ENCODE results near the gene CEP85. TPM values are rescaled to one million over a fixed set of nuclear protein-coding genes. Genes with fewer than 3 reads are reported as not detected.
A peak's percentile ranks its signal among the peaks of the same experiment; 100 is the strongest.

The CEP85 gene
- total and polyA plus RNA-seq, 9 of the 15 experiments (the other 6 are each of a cell fraction or from before 2014, with no cell fraction given): 42.1 to 140 (median 92.6) TPM

DNA sequence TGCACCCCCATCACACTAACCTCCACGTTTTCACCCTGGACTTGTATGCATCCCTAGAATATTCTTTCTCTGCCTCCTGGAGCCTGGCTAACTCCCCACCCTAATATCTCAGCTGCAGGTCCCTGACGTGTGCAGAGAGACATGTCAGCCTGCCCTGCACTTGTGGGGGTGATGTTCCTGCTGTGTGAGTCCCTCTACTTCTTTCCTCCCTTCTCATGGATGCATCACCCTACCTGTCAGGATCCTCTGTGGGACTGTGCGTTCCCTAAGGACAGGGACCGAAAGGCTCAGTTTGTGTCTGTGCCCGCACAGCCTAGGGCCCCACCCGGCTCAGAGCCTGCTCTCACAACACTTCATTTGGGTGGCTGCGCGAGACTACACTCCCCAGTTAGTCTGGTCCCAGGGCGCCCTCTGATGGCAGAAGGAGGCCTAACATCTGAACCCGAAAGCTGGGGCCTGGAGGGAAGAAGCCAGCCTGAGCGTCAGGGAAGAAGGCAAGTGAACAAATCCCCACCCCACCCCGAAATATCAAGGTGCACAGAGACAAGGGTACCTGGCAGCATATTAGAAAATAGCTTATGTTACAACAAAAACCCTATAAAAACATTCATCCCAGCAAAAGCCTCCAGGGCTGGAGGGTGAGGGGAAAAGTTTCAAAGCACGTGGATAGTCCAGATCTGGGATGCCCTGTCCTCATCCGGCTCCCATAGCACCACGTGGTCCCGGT is 87.5 kb downstream of the CEP85 start (continued):
- TF ChIP-seq, protein P1, sequence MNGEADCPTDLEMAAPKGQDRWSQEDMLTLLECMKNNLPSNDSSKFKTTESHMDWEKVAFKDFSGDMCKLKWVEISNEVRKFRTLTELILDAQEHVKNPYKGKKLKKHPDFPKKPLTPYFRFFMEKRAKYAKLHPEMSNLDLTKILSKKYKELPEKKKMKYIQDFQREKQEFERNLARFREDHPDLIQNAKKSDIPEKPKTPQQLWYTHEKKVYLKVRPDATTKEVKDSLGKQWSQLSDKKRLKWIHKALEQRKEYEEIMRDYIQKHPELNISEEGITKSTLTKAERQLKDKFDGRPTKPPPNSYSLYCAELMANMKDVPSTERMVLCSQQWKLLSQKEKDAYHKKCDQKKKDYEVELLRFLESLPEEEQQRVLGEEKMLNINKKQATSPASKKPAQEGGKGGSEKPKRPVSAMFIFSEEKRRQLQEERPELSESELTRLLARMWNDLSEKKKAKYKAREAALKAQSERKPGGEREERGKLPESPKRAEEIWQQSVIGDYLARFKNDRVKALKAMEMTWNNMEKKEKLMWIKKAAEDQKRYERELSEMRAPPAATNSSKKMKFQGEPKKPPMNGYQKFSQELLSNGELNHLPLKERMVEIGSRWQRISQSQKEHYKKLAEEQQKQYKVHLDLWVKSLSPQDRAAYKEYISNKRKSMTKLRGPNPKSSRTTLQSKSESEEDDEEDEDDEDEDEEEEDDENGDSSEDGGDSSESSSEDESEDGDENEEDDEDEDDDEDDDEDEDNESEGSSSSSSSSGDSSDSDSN (IDR thresholded peaks at IDR 0.05; ENCODE audit: borderline replicate concordance in 1 of 2, low read depth in 2 of 2, low read length in 2 of 2): peak in 1 of 2 experiments; percentile 68; a peak in 1 of 4 replicates
- TF ChIP-seq FOXM1 (IDR thresholded peaks at IDR 0.05; ENCODE audit: low read depth) (0 out of 2 replicates have a peak, but pooled peaks have one; percentile 40), FOXM1 (CRISPR knock-in tag; IDR thresholded peaks at IDR 0.05; ENCODE audit: low read depth) (0 out of 2 replicates have a peak, but pooled peaks have one; percentile 32), XRCC5 (IDR thresholded peaks at IDR 0.05; ENCODE audit: low read depth, low read length) (peak; percentile 92), ZNF384 (IDR thresholded peaks at IDR 0.05; ENCODE audit: low read depth, low read length) (peak; percentile 51), ZKSCAN8 (CRISPR knock-in tag; IDR thresholded peaks at IDR 0.05) (no peak), SMAD4 (CRISPR knock-in tag; conservative IDR thresholded peaks at IDR 0.05) (peak; percentile 48; the same call in 1 of the 2 replicates), PPARD (CRISPR knock-in tag; IDR thresholded peaks at IDR 0.05) (no peak), ESRRA (IDR thresholded peaks at IDR 0.05; ENCODE audit: borderline replicate concordance, low read depth) (0 out of 2 replicates have a peak, but pooled peaks have one; percentile 14), EP300 (IDR thresholded peaks at IDR 0.05; ENCODE audit: low read length) (peak; percentile 21; the same call in 1 of the 2 replicates)
- TF ChIP-seq, protein P2, sequence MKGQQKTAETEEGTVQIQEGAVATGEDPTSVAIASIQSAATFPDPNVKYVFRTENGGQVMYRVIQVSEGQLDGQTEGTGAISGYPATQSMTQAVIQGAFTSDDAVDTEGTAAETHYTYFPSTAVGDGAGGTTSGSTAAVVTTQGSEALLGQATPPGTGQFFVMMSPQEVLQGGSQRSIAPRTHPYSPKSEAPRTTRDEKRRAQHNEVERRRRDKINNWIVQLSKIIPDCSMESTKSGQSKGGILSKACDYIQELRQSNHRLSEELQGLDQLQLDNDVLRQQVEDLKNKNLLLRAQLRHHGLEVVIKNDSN (CRISPR knock-in tag; IDR thresholded peaks at IDR 0.05): peak; percentile 5; the same call in 1 of the 2 replicates
- TF ChIP-seq, protein P3, sequence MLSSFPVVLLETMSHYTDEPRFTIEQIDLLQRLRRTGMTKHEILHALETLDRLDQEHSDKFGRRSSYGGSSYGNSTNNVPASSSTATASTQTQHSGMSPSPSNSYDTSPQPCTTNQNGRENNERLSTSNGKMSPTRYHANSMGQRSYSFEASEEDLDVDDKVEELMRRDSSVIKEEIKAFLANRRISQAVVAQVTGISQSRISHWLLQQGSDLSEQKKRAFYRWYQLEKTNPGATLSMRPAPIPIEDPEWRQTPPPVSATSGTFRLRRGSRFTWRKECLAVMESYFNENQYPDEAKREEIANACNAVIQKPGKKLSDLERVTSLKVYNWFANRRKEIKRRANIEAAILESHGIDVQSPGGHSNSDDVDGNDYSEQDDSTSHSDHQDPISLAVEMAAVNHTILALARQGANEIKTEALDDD (IDR thresholded peaks at IDR 0.05): peak; percentile 19; the same call in 1 of the 2 replicates
- TF ChIP-seq, protein P4, sequence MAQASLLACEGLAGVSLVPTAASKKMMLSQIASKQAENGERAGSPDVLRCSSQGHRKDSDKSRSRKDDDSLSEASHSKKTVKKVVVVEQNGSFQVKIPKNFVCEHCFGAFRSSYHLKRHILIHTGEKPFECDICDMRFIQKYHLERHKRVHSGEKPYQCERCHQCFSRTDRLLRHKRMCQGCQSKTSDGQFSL (CRISPR knock-in tag; IDR thresholded peaks at IDR 0.05): peak; percentile 76; the same call in 1 of the 2 replicates
- TF ChIP-seq, protein P4 (tag; IDR thresholded peaks at IDR 0.05): peak in 1 of 2 experiments; percentile 66; a peak in 1 of 4 replicates
- TF ChIP-seq, protein P5, sequence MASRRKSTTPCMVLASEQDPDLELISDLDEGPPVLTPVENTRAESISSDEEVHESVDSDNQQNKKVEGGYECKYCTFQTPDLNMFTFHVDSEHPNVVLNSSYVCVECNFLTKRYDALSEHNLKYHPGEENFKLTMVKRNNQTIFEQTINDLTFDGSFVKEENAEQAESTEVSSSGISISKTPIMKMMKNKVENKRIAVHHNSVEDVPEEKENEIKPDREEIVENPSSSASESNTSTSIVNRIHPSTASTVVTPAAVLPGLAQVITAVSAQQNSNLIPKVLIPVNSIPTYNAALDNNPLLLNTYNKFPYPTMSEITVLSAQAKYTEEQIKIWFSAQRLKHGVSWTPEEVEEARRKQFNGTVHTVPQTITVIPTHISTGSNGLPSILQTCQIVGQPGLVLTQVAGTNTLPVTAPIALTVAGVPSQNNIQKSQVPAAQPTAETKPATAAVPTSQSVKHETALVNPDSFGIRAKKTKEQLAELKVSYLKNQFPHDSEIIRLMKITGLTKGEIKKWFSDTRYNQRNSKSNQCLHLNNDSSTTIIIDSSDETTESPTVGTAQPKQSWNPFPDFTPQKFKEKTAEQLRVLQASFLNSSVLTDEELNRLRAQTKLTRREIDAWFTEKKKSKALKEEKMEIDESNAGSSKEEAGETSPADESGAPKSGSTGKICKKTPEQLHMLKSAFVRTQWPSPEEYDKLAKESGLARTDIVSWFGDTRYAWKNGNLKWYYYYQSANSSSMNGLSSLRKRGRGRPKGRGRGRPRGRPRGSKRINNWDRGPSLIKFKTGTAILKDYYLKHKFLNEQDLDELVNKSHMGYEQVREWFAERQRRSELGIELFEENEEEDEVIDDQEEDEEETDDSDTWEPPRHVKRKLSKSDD (conservative IDR thresholded peaks at IDR 0.05; ENCODE audit: low read length): no peak
- TF ChIP-seq, protein P6, sequence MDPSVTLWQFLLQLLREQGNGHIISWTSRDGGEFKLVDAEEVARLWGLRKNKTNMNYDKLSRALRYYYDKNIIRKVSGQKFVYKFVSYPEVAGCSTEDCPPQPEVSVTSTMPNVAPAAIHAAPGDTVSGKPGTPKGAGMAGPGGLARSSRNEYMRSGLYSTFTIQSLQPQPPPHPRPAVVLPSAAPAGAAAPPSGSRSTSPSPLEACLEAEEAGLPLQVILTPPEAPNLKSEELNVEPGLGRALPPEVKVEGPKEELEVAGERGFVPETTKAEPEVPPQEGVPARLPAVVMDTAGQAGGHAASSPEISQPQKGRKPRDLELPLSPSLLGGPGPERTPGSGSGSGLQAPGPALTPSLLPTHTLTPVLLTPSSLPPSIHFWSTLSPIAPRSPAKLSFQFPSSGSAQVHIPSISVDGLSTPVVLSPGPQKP (CRISPR knock-in tag; IDR thresholded peaks at IDR 0.05): no peak

All from K562 (cell line).